ENCODE results near the gene ITPR2.

DNA sequence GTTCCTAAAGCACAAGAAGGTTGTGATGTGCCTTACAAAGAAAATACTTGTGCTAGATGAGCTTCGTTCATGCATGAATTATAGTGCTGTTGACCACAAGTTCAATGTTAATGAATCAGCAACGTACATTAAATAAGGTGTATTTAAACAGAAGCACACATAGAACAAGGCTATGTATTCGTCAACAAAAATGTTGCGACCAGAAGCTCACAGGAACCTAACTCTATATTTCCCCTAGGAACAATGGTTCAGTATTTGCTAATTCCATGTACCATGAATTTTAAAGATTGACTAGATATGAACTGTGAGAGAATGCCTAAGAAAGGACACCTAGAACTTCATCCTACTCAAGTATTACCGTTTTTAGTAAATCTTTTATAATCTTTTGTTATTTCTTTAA, 149.6 kb downstream of the ITPR2 start:
- no peak for TF ChIP-seq EZH2 (IDR thresholded peaks at IDR 0.05; ENCODE audit: low read length, unreplicated experiment)
- TF ChIP-seq, protein P1, sequence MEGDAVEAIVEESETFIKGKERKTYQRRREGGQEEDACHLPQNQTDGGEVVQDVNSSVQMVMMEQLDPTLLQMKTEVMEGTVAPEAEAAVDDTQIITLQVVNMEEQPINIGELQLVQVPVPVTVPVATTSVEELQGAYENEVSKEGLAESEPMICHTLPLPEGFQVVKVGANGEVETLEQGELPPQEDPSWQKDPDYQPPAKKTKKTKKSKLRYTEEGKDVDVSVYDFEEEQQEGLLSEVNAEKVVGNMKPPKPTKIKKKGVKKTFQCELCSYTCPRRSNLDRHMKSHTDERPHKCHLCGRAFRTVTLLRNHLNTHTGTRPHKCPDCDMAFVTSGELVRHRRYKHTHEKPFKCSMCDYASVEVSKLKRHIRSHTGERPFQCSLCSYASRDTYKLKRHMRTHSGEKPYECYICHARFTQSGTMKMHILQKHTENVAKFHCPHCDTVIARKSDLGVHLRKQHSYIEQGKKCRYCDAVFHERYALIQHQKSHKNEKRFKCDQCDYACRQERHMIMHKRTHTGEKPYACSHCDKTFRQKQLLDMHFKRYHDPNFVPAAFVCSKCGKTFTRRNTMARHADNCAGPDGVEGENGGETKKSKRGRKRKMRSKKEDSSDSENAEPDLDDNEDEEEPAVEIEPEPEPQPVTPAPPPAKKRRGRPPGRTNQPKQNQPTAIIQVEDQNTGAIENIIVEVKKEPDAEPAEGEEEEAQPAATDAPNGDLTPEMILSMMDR (conservative IDR thresholded peaks at IDR 0.05; ENCODE audit: low read depth, low read length): no peak

All from PC-3 (cell line).